Activated B cell treated with CpG ODN at 0.5 μM for 24 hours (primary cell): Measurements from ENCODE around the gene PRKAG2. TPM values are rescaled to one million over a fixed set of nuclear protein-coding genes. Genes with fewer than 3 reads are reported as not detected.

Experiments
- ATAC-seq: fragments of 200-7000 bp; cut with Tn5 transposase; one replicate; pipeline ENCODE4 v1.10.0; 2021; ENCODE audit warnings: low read depth, mild to moderate bottlenecking, moderate library complexity
- CTCF ChIA-PET: fragments of 350-600 bp; sonication (Branson Sonifier 250); formaldehyde crosslinking; loops from one replicate; lab custom pipeline; 2021; ENCODE audit warnings: antibody characterized with exemption; lab: Charles Lee
- POLR2A ChIA-PET: fragments of 350-600 bp; sonication (Branson Sonifier 250); formaldehyde crosslinking; loops from one replicate; lab custom pipeline; 2021; ENCODE audit warnings: antibody characterized with exemption; lab: Charles Lee
- DNase-seq: peaks from one replicate; pipeline ENCODE4 v3.0.0; 2022
- H3K27ac Mint-ChIP-seq: one replicate; pipeline ENCODE4 v1.8.0; 2020; ENCODE audit warnings: mixed read lengths
- H3K27me3 Mint-ChIP-seq: one replicate; pipeline ENCODE4 v1.8.0; 2021; ENCODE audit warnings: mixed read lengths
- H3K36me3 Mint-ChIP-seq: one replicate; pipeline ENCODE4 v1.8.0; 2021; ENCODE audit warnings: low read depth, mixed read lengths
- H3K4me1 Mint-ChIP-seq: one replicate; pipeline ENCODE4 v1.8.0; 2021; ENCODE audit warnings: mixed read lengths
- H3K4me3 Mint-ChIP-seq: one replicate; pipeline ENCODE4 v1.8.0; 2020; ENCODE audit warnings: mild to moderate bottlenecking, mixed read lengths
- H3K9me3 Mint-ChIP-seq: one replicate; pipeline ENCODE4 v1.8.0; 2020; ENCODE audit warnings: mixed read lengths
- CTCF ChIP-seq: fragments of 200-600 bp; IDR thresholded peaks from one replicate; pipeline ENCODE4 v1.8.0; 2022; ENCODE audit warnings: antibody characterized with exemption, mild to moderate bottlenecking
- intact Hi-C: fragments of 100-400 bp; cut with micrococcal nuclease; formaldehyde crosslinking; loops from one replicate; pipeline ENCODE4 v1.15.1; 2024
- total RNA-seq: library from RNA; stranded (reverse); gene quantifications from 2 replicates; pipeline ENCODE4 v1.2.3, GENCODE V29; 2022

Gene PRKAG2
- total RNA-seq, 1 donor from 2014 or later, result 19.7 TPM

- Mint-ChIP-seq H3K36me3 (peaks cover 7% of the 10 kb centered on the region), H3K4me1 (peaks cover 10% of the 10 kb centered on the region), H3K27me3 (no peaks in the 10 kb centered on the region), H3K4me3 (no peak overlapping the region), H3K27ac (no peak overlapping the region), H3K9me3 (no peaks in the 10 kb centered on the region)
- DNase-seq (no peak), ATAC-seq (no peak)
- no peak for TF ChIP-seq CTCF
- ChIA-PET POLR2A (no interaction called here), CTCF (no interaction called here)
- intact Hi-C loops, result no loop called here
Measured at GRCh38 chr7:151810441-151811232, 66.3 kb downstream of the PRKAG2 start.

GRCh38 chr7:151809864-151810170, 67.1 kb downstream of the PRKAG2 start:
- ChIA-PET CTCF (no interaction called here), POLR2A (no interaction called here)
- H3K27me3 Mint-ChIP-seq, result no peaks in the 10 kb centered on the region
- peaks cover 7% of the 10 kb centered on the region for H3K4me1 Mint-ChIP-seq
- H3K36me3 Mint-ChIP-seq, result peaks cover 7% of the 10 kb centered on the region
- H3K27ac Mint-ChIP-seq, result no peak overlapping the region
- intact Hi-C loops, result no loop called here
- ATAC-seq, result no peak
- H3K9me3 Mint-ChIP-seq, result no peaks in the 10 kb centered on the region
- H3K4me3 Mint-ChIP-seq, result no peak overlapping the region
- no peak for DNase-seq
- no peak for TF ChIP-seq CTCF

GRCh38 chr7:151809146-151809863, 67.6 kb downstream of the PRKAG2 start:
- Mint-ChIP-seq H3K36me3 (peaks cover 8% of the 10 kb centered on the region), H3K4me3 (no peak overlapping the region), H3K9me3 (no peaks in the 10 kb centered on the region), H3K4me1 (peaks cover 8% of the 10 kb centered on the region), H3K27me3 (no peaks in the 10 kb centered on the region), H3K27ac (no peak overlapping the region)
- ChIA-PET CTCF (no interaction called here), POLR2A (no interaction called here)
- no peak for TF ChIP-seq CTCF
- no peak for ATAC-seq
- no peak for DNase-seq
- intact Hi-C loops, result no loop called here

- Mint-ChIP-seq H3K36me3 (peaks cover 10% of the 10 kb centered on the region), H3K9me3 (no peaks in the 10 kb centered on the region), H3K4me1 (peaks cover 12% of the 10 kb centered on the region), H3K27me3 (no peaks in the 10 kb centered on the region), H3K27ac (no peak overlapping the region), H3K4me3 (no peak overlapping the region)
- no peak for ATAC-seq
- ChIA-PET CTCF (no interaction called here), POLR2A (no interaction called here)
- intact Hi-C loops, result no loop called here
- no peak for DNase-seq
- no peak for TF ChIP-seq CTCF
Measured at GRCh38 chr7:151808400-151809145, 68.3 kb downstream of the PRKAG2 start.

- ATAC-seq (no peak), DNase-seq (no peak)
- ChIA-PET POLR2A (interaction anchor here (0.8 kb wide), 1 partner anchor 10 kb away, joined by 3 read pairs; no protein-coding TSS in a partner anchor), CTCF (no interaction called here)
- Mint-ChIP-seq H3K27ac (no peak overlapping the region), H3K4me3 (no peak overlapping the region), H3K36me3 (peaks cover 10% of the 10 kb centered on the region), H3K9me3 (no peaks in the 10 kb centered on the region), H3K4me1 (peaks cover 12% of the 10 kb centered on the region), H3K27me3 (no peaks in the 10 kb centered on the region)
- intact Hi-C loops, result no loop called here
- no peak for TF ChIP-seq CTCF
Measured at GRCh38 chr7:151807846-151808245, 69.1 kb downstream of the PRKAG2 start.
